ENCODE results near the gene ZNF783. TPM values are rescaled to one million over a fixed set of nuclear protein-coding genes. Genes with fewer than 3 reads are reported as not detected.

Gene ZNF783
- total and polyA plus RNA-seq, 12 donors = 2.5 to 6.1 (median 3.3) TPM

DNA sequence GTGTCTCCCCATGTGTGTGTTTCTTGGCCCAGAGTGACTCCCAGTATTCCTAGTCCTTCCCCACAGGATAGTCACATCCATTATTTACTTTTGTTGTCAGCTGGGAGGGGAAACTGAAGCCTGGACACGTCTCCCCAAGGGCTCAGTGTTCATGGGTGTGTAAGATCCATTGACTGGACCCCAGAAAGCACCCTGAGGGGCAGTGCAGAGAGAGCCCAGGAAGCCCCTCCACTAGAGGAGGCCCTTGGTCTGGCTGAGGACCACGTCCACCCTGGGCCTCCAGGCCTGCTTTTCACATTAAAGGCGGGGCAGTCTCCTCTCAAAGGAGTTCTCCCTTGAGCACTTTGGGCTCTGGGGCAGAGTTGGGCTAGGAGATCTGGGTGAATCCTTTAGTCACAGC is 21.3 kb downstream of the ZNF783 start:
- no peaks in the 10 kb centered on the region for H3K27me3 ChIP-seq
- no peaks in the 10 kb centered on the region for H3K9me3 ChIP-seq
- peaks cover 0 to 53% (median 13%) of the 10 kb centered on the region in 9 donors for H3K36me3 ChIP-seq
- DNase-seq (no peak), ATAC-seq (no peak)
- H3K4me3 ChIP-seq = no peak overlapping the region
- H3K27ac ChIP-seq = no peak overlapping the region
- WGBS, 2 donors = 86 to 91% methylated on average over 3 of the region's 3 CpGs
- TF ChIP-seq, protein P1, sequence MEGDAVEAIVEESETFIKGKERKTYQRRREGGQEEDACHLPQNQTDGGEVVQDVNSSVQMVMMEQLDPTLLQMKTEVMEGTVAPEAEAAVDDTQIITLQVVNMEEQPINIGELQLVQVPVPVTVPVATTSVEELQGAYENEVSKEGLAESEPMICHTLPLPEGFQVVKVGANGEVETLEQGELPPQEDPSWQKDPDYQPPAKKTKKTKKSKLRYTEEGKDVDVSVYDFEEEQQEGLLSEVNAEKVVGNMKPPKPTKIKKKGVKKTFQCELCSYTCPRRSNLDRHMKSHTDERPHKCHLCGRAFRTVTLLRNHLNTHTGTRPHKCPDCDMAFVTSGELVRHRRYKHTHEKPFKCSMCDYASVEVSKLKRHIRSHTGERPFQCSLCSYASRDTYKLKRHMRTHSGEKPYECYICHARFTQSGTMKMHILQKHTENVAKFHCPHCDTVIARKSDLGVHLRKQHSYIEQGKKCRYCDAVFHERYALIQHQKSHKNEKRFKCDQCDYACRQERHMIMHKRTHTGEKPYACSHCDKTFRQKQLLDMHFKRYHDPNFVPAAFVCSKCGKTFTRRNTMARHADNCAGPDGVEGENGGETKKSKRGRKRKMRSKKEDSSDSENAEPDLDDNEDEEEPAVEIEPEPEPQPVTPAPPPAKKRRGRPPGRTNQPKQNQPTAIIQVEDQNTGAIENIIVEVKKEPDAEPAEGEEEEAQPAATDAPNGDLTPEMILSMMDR (IDR thresholded peaks at IDR 0.05) = no peak
- intact Hi-C loops (cut with DNase I) = no loop called here
- peaks cover 0 to 18% (median 8%) of the 10 kb centered on the region in 9 donors for H3K4me1 ChIP-seq

DNA sequence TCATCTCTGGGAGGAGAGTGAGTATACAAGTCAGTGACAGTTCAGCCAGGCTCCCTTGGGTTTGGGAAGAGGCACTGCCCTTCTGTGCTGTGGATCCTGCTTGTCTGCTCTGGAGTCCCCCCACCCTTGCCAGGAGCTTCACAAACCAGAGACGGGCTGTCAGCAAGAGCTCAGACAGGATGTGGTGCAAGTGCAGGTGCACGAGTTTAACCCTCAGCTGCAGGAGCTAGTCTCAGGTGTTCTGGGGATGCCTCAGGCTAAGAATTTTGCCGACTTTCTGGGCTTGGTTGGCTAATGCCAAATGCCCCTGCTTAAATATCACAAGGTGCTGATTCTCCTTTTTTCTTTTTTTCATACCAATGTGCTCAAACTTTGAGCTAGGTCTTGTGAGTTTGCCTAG is 22.3 kb downstream of the ZNF783 start:
- TF ChIP-seq, protein P1 (IDR thresholded peaks at IDR 0.05) = no peak
- H3K27me3 ChIP-seq = no peaks in the 10 kb centered on the region
- H3K9me3 ChIP-seq = no peaks in the 10 kb centered on the region
- ATAC-seq (no peak), DNase-seq (no peak)
- WGBS, 2 donors = 71 to 83% methylated on average over 3 of the region's 3 CpGs
- H3K36me3 ChIP-seq = peaks cover 0 to 50% (median 3%) of the 10 kb centered on the region in 9 donors
- H3K4me1 ChIP-seq = peaks cover 0 to 18% (median 8%) of the 10 kb centered on the region in 9 donors
- no peak overlapping the region for H3K27ac ChIP-seq
- peak overlapping the region in 2 of 10 donors; percentile 62 to 71 for H3K4me3 ChIP-seq
- intact Hi-C loops (cut with DNase I) = no loop called here

GRCh38 chr7:149284850-149285585 is 23.0 kb downstream of the ZNF783 start:
- intact Hi-C loops (cut with DNase I) = no loop called here
- peak overlapping the region in 5 of 10 donors; percentile 44 to 64 (median 56) for H3K27ac ChIP-seq
- DNase-seq (peak; percentile 94 to 96), ATAC-seq (peak; percentile 97 to 99 (median 98))
- no peaks in the 10 kb centered on the region for H3K9me3 ChIP-seq
- peaks cover 0 to 18% (median 8%) of the 10 kb centered on the region in 9 donors for H3K4me1 ChIP-seq
- H3K4me3 ChIP-seq = peak overlapping the region; percentile 52 to 78 (median 70)
- WGBS, 2 donors = 1 to 3% methylated on average over 65 to 66 of the region's 66 CpGs
- H3K27me3 ChIP-seq = no peaks in the 10 kb centered on the region
- TF ChIP-seq, protein P1 (IDR thresholded peaks at IDR 0.05) = peak in 2 of 9 donors; percentile 13 to 21
- peaks cover 0 to 53% (median 3%) of the 10 kb centered on the region in 9 donors for H3K36me3 ChIP-seq

DNA sequence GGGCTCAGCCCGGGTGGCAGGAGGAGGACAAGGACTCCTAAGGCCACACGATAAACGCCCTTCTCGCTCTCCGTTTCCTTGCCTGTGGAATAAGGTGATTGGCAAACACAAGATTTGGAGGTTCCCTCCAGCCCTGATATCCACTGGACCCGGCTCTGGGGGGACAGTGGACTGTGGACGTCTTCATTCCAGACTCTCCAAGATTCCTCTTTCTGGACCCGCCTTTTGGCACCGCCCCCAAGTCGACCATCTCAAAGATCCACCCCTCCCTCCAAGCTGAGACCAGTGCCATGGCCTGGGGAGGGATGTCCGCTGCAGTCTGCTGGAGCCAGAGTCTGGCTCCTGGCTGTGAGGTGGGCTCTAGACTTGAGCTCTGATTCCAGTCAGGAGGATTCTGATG is 23.6 kb downstream of the ZNF783 start:
- peaks cover 0 to 18% (median 8%) of the 10 kb centered on the region in 9 donors for H3K4me1 ChIP-seq
- peak overlapping the region in 5 of 10 donors; percentile 44 to 64 (median 56) for H3K27ac ChIP-seq
- peak; percentile 4 to 35 (median 17) for ATAC-seq
- intact Hi-C loops (cut with DNase I) = no loop called here
- H3K36me3 ChIP-seq = peaks cover 0 to 49% (median 2%) of the 10 kb centered on the region in 9 donors
- peak in 1 of 2 donors; percentile 34 for DNase-seq
- TF ChIP-seq, protein P1 (IDR thresholded peaks at IDR 0.05) = no peak
- peak overlapping the region; percentile 52 to 78 (median 70) for H3K4me3 ChIP-seq
- 1 to 4% methylated on average over 11 of the region's 11 CpGs for WGBS, 2 donors
- H3K27me3 ChIP-seq = no peaks in the 10 kb centered on the region
- no peaks in the 10 kb centered on the region for H3K9me3 ChIP-seq
